HG03066 (cell line): ENCODE results near the gene DGAT2.
A peak's percentile ranks its signal among the peaks of the same experiment; 100 is the strongest.
"Not testable (repeated sequence)": the region's sequence is repeated elsewhere in the genome, so short reads cannot be mapped to it uniquely, and the experiment has no call there.

ENCODE experiments used
- ATAC-seq: cut with Tn5 transposase; IDR thresholded peaks from one replicate; pipeline ENCODE4 v1.9.1; 2021; ENCODE audit warnings: low read depth; ENCODE audit not compliant: unreplicated experiment

Gene DGAT2

DNA sequence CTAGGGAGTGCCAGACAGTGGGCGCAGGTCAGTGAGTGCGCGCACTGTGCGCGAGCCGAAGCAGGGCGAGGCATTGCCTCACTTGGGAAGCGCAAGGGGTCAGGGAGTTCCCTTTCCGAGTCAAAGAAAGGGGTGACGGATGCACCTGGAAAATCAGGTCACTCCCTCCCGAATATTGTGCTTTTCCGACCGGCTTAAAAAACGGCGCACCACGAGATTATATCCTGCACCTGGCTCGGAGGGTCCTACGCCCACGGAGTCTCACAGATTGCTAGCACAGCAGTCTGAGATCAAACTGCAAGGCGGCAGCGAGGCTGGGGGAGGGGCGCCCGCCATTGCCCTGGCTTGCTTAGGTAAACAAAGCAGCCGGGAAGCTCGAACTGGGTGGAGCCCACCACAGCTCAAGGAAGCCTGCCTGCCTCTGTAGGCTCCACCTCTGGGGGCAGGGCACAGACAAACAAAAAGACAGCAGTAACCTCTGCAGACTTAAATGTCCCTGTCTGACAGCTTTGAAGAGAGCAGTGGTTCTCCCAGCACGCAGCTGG is 19.8 kb upstream of the DGAT2 start:
- ATAC-seq: not testable (repeated sequence)

DNA sequence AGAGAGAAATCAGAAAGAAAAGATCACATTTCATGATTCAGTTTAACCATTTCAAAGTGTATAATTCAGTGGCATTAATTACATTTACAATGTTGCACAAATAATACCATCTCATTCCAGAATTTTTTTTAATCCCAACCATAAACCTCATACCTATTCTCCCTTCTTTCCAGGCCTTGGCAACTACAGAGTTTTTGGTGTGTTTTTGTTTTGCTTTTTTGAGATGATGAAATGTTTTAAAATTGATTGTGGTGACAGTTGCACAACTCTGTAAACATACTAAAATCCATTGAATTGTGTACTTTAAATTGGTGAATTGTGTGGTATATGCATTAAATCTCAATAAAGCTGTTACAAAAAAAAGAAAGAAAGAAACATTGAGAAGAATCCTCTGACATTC is 13.6 kb upstream of the DGAT2 start:
- ATAC-seq: not testable (repeated sequence)

DNA sequence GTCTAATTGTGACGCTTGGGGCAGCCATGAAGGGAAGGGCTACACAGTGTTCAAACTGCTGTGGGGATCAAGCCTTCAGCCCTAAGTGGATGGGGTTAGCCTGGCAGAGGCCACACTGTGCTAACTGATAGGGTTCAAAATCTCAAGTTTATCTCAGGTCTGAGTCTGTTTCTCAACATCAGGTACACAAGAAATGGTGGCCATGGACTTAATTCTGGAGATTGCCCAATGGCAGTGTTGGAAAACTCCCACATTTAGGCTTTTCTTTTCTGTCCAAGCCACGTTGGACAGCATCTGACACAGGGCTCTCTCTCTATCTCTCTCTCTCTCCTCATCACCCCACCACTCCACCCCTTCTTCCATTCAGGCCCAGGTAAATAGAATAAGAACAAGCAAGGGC is 10.9 kb upstream of the DGAT2 start:
- ATAC-seq: no peak

DNA sequence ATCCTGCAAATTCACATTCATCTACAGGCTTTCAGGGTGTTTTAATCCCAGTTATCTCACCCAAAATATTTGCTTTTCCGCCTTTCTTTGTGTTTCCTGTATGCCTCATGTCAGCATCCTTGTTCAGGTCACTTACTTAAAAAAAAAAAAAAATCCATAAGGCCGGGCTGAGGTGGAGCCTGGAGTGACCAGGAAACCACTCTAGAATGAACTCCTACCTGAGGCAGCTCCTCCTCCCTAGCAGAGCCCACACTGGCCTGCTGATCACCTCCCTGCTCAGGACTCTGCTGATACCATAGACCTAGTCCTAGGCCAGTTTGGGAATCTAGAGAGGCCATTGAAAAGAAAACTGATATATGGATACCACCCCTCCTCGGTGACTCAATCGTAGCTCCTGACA is 8.7 kb upstream of the DGAT2 start:
- ATAC-seq: no peak

DNA sequence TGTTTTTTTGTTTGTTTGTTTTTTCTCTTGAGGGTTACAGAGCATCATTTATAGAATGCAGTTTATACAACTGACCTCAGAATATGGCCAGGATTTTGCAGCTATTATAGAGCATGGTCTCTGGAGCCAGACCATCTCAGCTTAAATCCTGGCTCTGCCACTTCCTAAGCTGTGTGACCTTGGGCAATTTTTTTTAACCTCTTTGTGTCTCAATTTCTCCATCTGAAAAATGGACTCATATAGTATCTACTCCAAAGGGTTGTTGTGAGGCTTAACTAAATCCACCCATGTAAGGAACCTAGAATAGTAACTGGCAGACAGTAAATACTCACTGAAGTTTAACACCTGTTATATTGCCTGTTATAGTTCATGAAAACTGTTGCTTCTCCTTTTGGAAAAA is 8.3 kb upstream of the DGAT2 start:
- ATAC-seq: no peak

DNA sequence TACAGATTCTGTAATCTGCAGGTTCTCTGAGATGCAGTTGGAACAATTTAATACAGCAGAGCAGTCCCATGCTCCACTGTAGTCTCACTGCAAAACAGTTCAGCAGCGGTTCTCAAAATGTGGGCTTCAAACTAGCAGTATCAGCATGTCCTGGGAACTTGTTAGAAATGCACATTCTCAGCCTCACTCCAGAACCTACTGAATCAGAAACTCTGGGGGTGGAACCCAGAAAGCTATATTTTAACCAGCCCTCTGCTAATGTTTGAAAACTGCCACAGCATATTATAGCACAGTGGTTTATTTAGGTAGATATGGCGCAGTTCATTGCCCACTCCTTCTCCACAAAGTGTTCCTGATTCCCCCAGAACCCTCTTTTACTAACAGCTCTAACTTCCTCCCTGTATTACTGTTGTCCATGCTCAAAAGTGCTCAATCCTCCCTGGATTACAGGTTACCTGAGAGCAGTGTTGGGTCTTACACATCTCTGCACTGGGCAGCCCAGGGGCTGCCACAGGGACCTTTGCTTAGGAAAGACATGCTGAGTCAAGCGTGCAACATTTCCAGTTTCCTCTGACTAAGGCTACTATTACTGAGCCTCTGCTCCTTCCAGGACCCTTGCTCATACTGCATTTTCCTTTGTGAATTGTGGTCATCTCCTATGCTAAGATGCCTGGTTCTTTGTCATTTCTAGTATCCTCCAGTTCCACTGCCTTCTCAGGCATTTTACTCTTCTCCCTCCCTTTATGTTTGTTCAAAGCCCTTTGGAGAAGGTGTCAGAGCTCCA is 7.7 kb upstream of the DGAT2 start:
- ATAC-seq: no peak

DNA sequence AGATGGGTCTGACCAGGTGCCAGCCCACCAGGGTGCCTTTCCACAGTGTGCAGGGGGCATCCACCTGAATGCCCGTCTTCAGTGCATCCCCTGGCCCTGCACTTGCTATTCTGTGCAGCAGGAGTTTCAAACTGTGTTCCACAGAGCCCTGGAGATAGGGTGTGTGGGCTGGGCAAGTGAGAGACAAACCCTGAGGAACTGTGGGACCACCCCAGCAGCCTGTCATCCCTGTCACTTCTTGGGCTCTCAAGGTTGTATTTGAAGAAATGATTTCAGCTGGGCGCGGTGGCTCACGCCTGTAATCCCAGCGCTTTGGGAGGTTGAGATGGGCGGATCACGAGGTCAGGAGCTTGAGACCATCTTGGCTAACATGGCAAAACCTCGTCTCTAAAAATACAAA is 6.4 kb upstream of the DGAT2 start:
- ATAC-seq: no peak

DNA sequence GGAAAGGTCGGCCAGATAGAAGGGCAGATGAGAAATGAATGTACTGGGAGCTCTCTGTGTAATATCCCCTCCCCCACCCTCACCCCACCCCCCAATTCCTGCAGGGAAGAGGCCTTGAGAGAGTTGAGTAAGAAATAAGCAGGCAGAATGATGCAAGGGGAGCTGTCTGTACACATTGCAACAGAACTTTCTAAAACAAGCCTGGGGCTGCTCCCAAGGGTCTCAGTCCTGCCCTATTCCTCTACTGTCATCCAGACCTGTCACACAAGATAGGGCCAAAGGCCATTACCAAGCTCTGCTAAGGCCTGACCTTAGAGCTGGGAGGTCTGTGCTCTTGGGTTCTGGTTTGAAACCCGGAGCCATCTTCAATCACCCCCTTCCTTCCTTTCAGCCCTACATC is 5.7 kb upstream of the DGAT2 start:
- ATAC-seq: no peak

DNA sequence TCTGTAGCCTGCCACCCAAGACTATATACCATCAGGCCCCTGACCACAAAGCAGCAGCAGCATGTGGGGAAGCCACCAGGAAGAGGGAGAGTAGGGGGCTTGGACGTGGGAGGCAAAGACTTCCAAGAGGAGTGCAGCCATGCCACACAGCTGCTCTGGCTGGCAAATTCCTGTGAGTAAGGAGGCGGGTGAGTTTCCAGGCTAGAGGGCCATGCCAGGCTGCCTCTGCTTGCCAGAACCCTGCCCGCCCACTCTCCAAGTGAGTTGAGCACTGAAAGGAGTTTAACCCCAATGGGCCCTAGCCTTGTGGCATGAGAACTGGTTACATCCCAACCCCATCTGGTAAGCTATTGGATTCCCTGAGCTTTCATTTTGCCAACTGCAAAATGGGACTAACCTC is 4.7 kb upstream of the DGAT2 start:
- ATAC-seq: no peak

DNA sequence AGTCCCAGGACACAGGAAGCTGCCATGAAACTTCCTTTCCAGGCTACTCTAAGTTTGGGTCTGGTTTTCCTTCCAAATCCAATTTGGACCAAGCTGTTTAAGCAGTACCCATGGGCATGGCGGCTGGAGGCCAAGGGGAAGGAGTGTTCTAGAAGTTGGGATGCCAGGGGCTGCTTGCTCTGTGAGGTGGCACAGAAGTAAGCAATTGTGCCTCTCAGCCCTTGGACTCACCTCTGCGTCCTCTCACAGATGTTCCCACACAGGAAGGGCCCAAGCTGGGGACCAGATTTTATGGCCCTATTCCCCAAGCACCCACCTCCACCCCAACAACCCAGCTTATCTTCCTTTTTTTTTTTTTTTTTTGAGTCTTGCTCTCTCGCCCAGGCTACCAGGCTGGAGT is 3.5 kb upstream of the DGAT2 start:
- ATAC-seq: no peak

DNA sequence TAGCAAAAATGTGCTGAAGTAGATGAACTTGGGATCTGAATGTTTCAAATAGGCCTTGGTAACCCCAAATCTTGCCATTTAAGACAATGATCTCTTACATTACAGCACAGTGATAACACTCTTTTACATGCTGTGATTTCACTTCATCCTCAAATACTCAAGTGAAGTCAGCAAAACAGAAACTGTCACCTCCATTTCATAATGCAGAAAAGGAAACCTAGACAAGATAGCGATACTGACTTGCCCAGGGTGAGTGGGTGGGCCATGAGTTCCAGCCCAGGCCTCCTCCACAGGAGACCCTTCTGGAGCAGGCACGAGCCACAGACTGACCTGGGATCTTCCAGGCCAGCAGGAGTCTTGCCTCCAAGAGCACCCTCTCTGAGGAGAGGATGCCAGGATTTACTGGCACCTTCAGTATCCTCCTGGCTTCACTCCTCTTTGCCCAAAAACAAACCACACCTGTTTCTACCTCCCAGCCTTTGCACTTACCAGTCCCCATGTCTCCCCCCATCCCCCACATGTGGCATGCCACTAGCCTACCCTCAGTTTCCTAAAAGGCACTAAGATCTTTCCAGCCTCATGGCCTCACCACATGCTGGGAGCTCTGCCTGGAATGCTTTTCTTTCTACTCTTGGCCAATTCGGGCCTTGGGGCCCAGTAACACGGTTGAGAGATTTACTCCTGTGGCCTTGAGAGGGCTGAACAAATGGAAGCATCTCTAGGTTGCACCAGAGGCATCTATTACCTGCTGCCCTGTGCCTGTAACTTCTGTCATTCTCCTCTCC is 1.9 kb upstream of the DGAT2 start:
- ATAC-seq: no peak

DNA sequence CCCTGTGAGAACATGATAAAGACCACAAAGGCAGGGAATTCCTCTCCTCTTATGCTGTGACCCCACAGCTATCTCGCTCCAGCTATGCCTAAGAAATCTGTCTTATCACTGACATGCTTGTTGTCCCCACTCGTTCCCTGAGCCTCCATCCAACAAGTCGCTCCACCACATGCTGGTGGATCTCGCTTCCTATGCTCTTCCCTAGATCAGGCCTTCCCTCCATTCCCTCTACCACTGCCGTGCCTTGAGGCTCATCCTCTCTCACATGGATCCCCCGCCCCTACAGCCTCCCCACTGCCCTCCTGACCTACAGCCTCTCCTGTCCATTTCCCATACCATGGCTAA is 1.4 kb upstream of the DGAT2 start:
- ATAC-seq: no peak

DNA sequence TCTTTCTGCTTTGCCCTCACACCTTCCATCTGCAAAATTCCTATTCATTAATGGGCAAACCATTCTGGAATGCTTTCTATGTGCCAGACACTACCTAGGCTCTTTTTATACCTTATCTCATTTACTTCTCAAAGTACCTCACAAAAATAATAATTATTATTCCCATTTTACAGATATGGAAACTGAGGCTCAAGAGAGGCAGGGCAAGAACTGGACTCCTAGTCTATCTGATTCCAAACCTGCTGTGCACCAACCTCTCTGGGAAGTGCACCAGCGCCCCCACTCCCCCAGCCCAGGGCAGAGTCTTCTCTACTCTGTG is 826 bp upstream of the DGAT2 start:
- ATAC-seq: no peak

DNA sequence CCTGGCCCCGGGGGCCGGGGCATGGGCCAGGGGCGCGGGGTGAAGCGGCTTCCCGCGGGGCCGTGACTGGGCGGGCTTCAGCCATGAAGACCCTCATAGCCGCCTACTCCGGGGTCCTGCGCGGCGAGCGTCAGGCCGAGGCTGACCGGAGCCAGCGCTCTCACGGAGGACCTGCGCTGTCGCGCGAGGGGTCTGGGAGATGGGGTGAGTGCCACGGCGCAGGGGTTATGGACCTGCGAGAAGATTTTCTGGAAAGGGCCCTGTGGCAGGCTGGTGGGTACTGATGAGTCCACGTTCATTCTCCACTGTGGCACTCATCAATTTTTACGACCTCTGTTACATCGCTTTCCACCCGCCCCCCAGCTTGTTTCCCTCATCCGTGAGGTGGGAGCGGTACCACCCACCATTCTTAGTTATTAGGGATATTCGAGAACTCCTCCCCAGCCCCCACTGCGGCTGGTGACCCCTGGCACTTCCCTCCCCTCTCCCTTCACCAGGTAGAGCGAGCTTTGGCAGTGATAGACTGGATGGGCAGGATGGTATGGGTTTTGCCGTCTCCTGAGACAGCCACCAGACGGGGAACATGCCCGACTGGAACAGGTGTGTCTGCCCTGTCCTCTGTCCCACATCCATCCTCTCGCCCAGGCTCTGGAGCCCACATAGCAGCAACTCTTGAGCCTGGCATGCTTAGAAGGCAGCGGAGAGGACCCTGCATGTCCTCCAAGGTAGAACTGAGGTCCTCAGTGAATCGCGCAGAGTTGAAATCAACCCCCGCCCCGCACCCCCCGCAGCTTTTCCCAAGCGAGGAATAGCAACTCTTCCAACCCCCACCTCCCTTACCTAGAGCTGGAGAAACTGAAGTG is 562 bp downstream of the DGAT2 start:
- no peak for ATAC-seq

DNA sequence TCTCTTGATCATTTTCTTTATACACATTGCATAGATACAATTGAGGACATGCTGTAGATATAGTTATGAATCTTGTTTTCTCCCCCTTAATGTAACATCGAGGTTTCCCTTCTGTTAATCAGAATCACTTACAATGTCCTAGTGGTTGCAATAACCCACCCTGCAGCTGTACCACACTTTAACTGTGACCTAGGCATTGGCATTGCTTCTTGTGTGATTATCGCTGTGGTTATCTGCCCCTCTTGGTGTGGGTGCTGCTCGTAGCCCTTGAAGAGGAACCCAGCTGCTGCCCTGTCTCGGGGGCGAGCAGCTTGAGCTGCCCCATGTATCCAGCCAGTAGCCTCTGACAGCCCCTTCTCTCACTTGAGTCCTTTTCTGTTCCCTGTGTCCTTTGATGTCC is 1.5 kb downstream of the DGAT2 start:
- ATAC-seq: no peak

DNA sequence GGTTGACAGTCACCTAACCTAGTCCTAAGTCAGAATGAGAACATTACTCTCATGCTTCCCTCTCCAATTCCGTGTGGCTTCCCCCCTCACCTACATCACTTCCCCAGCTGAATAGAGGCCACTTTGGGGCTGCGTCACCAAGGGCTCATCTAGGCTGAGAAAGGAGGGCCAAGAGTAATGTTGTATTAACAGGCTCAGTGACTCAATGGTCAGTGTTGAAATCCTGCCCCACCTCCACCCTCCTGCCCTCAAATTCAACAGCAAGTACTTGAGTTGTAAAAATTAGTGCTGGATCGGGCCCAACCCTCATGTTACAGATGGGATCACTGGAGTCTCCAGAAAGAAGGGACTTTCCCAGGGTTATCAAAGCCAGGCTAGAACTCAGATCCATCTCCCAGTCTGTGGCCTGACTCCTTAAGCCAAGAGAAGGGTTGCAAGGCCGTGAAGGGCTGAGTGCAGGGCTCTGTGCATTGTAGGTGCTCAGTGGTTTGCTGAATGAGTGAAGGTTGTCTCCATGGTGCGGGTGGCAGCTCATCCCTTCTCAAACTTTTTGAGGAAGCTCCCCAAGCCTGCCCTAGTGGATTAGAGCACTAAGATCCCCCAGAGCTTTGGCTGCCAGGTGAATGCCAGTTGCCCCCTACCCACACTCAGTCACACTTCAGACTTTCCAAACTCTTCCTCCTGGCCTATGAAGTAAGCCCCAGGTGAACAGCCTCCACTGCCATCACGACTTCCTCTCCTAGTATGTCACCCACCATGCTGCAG is 3.2 kb downstream of the DGAT2 start:
- ATAC-seq: no peak

DNA sequence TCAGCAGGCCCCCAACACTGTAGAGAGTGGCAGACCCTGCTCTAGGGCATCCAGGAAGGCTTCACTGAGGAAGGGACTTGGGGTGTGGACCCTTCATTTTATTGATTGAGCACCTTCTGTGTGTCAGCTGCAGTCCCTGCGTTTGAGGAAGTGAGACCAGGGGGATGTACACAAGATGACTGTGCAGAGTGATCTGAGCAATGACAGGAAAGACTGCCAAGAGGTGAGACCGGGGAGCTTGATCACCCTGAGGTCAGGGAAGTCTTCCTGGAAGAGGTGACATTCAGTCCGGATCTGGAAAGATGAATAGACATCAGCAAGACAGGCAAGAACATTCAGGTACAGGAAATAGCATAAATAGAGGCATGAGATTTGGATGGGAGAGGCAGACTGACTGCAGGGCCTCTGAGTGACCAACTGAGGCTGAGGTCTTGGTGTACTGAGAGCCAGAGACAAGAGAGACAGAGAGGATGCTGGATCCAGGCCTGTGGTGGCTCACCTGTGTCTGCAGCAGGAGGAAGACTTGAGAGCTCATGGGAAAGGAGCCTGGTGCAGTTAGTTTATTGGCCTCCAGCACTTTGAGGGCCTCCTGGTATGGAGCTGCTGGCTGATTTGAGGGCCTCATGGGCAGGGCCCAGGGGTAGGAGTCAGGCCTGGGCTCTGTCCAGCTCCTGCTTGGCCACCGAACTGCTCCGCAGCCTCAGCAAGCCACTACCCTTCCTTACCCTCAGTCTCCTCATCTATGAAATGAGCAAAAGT is 5.2 kb downstream of the DGAT2 start:
- peak; percentile 85 for ATAC-seq

DNA sequence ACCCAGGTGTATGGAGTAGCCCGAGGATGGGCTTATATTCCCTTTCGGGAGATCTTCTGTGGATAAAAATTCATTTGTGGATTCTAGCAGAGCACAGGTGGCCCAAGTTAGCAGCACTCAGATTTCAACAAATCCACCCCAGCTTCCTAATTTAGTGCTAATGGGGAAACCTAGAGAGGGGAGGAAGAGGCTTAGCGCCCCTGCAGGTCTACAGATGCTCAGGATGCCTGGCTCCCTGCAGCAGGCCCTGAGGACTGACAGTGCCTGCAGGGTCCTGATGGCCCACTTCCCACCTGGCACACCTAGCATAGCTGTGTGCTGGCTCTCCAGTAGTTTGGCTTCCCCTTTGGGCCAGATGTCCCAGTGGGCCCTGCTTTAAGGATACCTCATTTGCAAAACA is 6.5 kb downstream of the DGAT2 start:
- ATAC-seq: no peak

DNA sequence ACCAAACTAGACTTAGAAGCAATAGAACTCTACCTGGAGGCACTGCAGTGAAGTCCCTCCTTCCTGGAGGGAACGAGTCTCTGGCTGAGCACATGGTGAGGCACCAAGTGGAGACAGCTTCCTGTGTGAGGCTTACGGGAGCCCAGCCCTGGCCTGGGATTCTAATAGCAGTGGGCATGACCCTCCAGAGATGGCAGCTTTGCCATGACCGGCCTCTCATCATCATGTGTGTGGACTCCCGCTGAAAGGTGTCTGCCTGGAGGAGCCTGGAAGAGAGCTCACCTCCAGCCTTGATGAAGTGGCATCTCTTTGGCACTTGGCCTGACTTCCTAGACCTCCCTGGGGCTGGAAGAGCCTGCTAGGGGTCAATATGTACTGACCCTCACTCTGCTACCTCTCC is 8.0 kb downstream of the DGAT2 start:
- ATAC-seq: no peak
